Measurements from ENCODE around the gene HRH3.

Gene HRH3

DNA sequence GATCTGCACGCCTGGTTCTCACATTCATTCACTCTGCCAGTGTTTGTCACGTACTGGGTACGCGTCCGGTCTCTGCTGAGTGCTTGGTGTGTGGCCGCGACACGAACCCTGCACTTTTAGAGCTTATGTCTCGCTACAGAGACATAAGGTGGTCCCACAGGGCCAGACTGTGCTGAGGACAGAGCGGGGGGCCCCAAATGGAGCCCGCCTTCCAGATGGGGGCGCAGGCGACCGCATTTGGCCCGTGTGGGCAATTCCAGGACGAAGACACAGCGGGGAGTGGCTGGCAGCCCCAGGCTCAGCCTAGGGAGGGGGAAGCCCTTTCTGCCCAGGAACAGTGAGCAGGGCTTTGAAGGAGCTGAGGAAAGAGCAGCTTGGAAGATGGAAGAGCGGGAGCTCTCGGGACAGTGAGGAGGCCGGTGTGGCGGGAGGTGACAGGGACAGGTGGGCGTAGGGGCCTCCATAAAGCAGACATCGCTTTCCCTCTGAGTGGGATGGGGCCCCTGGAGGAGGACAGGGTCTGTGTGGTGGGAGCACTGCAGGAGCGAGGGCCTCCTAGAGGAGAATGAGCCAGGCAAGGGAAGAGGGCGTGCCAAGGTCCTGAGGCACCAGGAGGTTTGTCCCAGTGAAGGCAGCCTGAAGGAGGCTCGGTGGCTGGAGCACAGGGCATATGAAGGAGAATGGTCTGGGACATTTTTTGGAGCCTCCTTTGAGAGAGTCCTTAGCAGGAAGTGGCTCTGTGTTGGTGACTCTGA lies 45.0 kb downstream of the HRH3 start:
- DNase-seq = no peak

DNA sequence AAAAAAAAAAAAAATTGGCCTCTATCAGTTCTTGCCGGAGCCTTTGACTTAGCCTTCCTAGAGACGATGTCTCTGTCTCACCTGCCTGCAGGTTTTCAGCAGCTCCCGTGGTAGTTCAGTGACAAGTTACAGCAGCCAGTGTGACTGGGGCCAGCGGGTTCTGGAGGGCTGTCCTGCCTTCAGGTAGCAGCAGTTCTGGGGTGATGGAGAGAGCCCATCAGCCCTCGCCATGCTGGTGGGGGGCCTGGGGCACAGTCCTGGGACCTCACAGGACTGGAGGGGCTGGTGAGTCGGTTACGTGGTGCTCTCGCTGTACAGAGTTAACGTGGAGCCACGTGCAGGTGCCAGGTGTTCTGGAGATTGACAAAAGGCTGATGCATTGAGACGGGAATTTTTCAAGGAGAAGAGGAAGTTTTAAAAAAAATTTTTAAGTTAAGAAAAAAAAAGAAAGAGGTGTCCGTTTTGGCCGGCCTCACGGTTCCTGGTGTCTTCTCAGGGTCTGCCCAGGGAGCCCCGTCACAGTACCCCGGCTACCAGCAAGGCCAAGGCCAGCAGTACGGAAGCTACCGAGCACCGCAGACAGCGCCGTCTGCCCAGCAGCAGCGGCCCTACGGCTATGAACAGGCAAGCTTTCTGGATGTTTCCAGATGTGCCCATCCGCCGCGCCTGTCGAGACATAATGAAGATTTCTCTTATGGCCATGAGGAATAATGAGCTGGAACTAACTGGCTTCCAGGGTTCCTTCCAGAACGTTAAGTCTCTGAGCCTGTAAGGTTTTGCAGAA lies 45.9 kb downstream of the HRH3 start:
- DNase-seq = no peak

DNA sequence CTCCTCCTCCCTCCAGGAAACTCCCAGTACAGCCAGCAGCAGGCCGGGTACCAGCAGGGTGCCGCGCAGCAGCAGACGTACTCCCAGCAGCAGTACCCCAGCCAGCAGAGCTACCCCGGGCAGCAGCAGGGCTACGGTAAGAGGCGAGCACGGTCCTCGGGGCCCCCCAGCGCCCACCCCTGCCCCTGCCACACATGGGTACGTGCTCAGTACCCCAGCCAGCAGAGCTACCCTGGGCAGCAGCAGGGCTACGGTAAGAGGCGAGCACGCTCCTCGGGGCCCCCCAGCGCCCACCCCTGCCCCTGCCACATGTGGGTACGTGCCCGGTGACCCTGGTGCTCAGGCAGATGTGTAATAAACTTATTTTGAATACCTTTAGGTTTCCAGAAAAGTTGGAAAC lies 47.4 kb downstream of the HRH3 start:
- no peak for DNase-seq

DNA sequence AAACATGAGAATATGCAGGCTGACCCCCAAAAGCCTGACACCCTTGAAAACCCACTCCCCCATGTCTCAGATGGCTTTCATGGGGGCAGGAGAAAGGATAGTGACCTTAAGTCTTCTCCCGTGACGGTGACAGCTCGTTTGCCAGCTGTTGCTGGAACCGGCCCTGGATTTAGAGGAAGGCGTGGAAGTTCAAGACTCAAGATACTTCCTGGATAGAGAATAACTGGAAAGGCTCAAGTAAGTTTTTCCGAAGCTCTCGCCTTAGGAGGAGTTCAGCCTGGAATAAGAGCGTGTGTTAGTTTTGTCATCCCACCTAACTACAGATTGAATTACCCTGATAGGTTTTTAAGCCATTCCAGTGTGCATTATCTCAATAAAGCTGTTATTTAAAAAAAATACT lies 48.8 kb downstream of the HRH3 start:
- DNase-seq = no peak

DNA sequence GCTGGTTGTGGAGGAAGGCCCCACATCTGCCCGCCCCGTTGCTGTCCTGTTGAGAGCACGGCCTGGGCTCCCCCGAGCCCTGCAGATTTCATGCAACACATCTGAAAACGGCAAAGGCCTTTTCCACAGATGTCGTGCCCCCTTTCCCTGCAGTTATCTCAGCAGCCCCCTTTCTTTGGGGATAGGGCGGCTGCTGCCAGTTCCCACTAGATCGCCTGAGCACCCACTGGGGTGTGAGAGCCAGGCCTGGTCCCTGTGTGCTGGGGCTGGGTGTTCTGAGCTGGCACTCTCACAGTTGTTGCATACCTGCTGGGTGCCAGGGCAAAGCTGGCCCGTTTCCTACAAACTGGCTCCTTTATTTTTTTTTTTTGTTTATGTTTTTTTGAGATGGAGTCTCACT lies 49.5 kb downstream of the HRH3 start:
- no peak for DNase-seq

DNA sequence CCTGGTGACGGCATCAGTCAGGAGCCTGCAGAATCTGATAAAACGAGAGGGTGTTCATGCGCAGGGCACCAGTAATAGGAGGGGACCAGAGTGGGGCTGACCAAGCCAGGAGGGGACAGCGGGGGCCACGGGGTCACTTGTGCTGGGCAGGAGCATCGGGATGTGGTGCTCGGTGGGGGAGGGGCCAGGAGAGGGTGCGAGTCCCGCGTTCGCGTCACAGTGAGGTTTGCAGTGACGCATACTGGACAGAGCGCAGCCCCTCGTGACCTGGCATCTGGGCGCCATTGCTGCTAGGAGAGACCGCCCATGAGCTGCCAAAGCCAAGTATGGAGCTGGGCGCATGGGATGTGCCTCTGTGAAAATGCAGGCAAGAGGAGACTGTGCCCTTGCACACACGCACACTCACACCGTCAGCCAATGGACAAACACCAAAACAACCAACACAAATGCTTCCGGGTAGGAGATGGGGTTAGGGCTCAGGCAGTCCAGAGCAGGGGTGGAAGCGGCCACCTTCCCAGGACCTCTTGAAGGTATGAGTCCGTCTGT lies 51.1 kb downstream of the HRH3 start:
- no peak for DNase-seq

DNA sequence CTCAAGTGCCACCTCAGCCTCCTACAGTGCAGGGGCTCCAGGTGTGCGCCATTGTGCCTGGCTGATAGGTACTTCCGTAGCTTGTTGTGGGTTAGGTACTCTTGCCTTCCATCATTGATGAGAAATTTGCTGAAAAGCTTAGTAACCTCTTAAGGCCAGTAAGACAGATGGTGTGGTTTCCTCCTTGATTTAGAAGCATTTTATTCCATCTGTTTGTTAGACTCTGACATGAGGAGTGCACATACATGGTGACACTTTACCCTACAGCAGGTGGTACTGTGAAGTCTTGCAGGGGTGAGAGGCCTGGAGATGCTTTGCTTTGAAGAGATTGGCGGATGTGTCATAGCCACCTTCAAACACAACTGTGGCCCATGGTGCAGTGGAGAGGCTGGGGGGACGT lies 52.0 kb downstream of the HRH3 start:
- DNase-seq = no peak

DNA sequence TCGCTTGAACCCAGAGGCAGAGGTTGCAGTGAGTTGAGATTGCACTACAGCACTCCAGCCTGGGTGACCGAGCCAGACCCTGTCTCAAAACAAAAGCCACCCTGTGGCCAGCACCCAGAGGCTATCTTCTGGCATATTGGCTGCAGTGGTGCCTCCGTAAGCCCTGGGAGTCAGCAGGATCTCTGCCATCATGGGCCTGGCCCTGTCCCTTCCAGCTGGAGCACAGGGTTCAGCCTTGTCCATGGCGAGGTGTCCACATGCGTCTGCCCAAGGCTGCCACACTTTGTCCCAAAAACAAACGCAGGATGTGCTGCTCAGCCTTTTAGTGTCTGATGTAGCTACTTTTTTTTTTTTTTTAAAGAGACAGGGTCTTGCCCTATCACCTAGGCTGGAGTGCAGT lies 52.6 kb downstream of the HRH3 start:
- no peak for DNase-seq

DNA sequence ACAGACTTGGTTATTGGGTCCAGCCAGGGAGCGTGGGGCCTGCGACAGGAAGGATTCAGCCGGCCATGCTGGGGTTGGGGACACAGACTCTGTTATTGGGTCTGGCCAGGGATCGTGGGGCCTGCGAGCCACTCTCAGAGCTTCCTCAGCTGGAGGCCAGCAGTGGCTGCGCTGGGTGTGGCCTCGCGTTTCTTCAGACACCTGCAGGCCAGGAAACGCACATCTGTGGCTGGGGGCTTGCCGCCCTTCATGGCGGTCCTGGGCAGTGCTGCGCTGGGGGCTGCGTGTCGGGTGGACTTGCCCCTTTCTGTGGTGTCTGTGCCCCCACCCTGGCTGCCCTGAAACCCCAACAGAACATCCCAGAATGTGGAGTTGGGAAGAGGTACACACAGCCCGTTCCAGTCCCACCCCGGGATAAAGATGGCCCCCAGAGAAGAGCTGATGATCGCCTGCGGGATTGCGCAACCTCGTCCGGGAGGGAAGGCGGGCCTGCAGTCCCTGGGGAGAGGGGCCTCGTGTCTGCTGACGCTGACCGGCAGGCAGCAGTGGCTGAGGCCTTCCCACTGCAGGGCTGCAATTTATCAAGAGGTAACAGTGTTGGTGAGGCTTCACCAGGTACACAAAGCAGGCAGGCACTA lies 54.2 kb downstream of the HRH3 start:
- no peak for DNase-seq
